ENCODE results near the gene TRIM43B.
"Not testable (repeated sequence)": the region's sequence is repeated elsewhere in the genome, so short reads cannot be mapped to it uniquely, and the experiment has no call there.

Gene TRIM43B

DNA sequence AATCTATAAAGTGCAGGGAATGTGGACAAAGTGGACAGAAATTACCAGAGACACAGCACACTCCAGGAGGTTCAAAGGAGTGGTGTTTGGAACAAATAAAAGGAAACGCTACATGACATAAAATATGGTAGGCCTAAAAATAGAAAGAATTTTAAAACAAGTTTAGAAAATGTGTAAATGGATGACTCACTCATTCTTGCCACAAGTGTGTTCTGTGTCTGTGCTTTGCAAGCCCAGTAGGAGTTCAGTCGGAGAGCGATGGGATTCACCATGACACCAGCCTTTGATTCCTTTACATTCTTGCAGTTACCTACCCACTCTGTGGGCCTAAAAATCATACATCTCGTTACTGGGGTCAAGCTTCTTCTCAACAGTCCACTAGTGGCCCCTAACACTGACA is 51.2 kb downstream of the TRIM43B start:
- DNase-seq, result not testable (repeated sequence)

DNA sequence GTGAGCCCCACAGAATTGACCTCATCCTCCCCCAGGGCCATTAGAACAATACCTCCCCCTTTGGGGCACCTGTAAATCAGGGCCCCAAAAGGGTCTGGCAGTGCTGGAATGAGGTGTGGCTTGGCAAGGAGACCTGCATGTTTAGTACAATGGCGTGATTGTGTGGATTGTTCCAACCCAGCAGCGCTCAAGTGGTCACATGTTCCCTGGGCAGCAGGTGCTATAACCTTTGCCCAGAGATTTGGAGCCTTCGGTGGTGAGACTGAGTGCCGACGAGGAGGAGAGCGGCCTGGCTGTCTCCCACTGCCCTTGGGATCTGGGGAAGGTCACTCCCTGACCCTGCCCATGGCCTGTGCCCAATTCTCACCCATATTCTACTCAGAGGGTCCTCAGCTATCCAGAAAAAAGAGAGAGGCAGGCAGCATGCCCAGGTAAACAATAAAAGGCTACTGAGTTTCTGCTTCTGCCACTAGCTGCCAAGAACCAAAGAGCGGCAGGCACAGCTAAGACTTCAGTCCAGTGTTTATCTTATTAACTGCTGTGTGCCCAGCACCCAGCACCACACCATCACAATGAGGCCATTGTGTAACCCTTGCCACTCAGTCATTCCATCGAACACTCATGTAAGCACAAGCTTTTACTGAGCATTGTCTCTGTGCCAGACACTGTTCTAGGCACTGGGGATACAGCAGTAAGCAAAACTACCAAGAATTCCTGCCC is 54.6 kb downstream of the TRIM43B start:
- not testable (repeated sequence) for DNase-seq

DNA sequence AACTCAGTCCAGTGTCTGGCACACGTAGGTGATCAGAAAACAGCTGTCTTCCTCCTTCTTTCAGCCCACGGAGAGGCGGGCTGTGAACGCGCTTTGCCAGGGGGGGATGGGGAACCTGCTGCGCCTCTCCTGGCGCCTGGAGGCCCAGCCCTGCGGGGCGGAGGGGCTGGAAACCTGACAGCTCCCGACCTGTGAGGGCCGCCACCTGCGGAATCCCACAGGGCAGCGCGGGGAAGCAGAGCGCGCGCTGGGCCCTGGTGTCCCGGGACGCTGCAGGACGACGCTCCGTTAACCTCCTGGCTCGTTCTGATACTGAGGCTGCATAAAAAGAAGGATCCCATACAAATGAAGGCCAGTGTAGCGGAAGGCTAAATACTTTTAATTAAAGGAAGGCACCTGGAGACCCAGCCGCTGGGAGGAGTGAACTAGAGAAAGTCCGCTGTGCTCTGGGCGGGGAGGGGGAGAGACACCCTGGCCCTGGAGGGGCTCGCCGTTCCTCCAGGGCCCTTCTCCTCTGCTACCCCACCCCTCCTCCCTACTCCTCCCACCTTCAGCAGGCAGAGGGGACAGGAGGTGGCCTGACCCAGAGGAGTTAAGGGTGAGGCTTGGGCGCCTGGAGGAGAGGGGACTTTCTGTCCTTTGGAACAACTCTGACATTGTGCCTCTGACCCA is 57.2 kb downstream of the TRIM43B start:
- not testable (repeated sequence) for DNase-seq

All from 8988T (cell line).